ENCODE results near the gene GJD3. TPM values are rescaled to one million over a fixed set of nuclear protein-coding genes. Genes with fewer than 3 reads are reported as not detected.
"Not testable (repeated sequence)": the region's sequence is repeated elsewhere in the genome, so short reads cannot be mapped to it uniquely, and the experiment has no call there.

GJD3 gene
- total RNA-seq, 1 experiment from 2014 or later, result not detected

DNA sequence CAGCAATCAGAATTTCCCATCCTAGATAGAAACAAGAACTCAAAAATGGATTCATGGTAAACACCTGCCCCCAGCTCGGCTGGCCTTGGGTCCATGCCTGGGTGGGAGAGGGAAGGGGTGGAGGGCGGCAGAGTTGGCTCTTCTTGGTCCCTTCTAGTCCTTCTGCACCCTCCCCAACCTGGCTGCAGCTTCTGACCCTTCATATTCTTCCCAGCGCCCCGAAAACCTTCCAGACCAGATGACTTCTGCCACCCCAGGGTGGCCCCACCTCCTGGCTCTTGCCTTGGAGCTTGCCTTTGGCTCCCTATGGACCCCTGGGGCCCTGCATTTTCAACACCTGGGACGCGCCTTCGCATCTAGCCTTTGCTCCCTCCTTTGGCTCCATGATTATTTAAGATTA, 5.4 kb upstream of the GJD3 start:
- no peak for DNase-seq (ENCODE audit: low read depth)

- DNase-seq (ENCODE audit: low read depth), result not testable (repeated sequence)
Measured at GRCh38 chr17:40367728-40368127, 3.2 kb upstream of the GJD3 start.

DNA sequence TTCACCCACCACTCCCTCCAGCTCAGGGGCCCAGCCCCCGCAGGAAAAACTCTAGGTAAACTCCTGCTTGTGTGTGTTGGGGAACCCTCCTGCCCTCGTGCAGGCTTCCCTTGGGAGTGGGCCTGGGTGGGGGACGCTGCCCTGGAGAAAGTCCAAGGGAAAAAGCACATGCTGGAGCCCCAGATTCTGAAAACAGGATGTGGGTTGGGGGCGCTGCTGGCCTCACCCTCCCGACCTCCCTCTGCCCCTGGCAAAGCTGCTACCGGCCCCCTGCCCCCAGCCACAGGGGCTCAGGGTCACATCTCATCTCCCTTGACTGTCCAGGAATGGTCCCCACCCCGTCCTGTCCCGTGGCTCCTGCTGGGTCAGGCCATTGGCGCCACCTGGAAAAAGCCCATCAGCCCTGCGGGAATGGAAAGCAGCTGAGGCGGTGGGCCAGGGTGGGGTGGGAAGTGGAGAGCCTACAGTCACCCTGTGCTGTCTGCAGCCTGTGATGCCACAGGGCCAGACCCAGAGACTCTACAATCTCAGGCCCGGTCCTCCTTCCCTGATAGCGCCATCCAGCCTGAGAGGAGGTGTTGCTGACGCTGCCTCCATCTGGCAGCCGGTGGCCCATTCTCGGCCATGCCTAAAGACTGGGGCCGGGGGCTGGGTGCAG, 2.5 kb upstream of the GJD3 start:
- DNase-seq (ENCODE audit: low read depth), result no peak

- no peak for DNase-seq (ENCODE audit: low read depth)
Measured at GRCh38 chr17:40366076-40366860, 1.7 kb upstream of the GJD3 start.

DNA sequence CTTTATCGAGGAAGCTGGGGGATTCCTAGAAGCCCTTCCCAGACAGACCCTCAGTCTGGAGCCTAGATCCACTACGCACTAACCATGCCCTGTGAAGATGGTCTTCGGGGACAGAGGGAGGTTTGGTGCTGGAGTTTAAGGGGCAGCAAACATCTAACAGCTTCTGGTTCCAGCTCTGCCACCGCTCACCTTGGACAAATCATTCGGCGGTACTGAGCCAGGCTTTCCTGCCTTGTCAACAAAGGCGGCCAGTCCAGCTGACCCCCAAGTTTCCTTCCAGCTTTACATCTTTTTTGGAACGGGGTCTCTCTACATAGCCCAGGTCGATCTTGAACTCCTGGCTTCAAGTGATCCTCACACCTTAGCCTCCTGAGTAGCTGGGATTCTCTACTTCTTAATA, 369 bp upstream of the GJD3 start:
- no peak for DNase-seq (ENCODE audit: low read depth)

DNA sequence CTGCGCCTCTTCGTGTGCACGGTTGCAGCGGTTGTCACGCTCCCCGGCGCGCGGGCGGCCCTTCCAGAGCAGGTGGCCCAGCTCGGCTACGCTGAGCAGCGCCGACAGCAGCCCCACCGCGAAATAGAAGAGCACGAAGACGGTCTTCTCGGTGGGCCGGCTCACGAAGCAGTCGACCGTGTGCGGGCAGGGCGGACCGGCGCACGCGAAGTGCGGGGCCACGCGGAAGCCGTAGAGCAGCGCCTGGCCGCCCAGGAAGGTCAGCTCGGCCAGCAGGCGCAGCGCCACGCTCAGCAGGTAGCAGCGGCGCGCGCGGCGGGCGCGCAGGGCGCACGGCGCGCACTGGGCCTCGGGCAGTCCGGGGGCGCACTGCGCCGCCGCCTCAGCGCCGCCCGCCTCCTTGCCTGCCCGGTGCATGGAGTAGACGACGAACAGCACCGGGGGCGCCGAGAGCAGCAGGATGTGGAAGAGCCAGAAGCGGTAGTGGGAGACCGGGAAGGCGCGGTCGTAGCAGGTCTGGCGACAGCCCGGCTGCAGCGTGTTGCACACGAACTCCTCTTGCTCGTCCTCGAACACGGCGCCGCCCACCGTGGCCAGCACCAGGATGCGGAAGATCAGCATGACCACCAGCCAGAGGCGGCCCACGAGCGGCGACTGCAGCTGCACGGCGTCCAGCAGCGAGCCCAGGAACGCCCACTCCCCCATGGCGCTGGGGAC, 1.3 kb downstream of the GJD3 start:
- no peak for DNase-seq (ENCODE audit: low read depth)

- peak; percentile 68 for DNase-seq (ENCODE audit: low read depth)
Measured at GRCh38 chr17:40362696-40363110, 1.8 kb downstream of the GJD3 start.

DNA sequence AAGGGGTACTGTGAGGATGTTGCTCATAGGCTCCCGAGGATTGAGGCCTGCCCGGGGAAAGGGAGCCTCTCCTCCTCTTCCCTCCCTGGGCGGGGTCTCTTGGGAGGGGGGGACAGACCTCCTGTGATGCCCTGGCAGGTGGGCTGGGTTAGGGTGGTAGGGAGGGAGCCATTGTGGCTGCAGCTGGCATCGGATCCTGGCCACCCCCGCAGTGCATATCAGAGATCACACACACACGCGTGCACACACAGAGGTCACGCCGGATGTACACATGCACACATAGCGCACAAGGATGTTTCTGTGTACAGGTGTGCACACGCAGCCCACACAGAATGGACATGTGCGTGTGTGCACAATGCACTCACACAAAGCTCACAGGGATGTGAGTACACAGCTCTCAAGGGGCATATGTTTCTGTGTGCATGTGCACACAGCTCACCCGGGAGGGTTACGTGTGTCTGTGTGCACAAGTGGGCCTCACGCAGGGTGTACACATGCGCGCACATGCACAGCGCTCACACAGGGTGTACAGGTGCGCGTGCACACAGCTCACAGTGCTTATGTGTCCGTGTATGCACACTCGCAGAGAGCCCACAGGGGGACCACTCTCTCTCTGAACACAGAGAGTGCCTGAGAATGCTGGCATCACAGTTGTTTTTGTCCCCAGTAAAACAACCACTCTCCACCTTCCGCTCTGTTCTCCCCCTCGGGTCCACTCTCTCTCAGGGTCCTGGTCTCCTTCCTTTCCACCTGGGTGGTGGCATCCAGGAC, 2.4 kb downstream of the GJD3 start:
- no peak for DNase-seq (ENCODE audit: low read depth)

GRCh38 chr17:40361063-40361924, 3.2 kb downstream of the GJD3 start:
- DNase-seq (ENCODE audit: low read depth), result no peak

DNA sequence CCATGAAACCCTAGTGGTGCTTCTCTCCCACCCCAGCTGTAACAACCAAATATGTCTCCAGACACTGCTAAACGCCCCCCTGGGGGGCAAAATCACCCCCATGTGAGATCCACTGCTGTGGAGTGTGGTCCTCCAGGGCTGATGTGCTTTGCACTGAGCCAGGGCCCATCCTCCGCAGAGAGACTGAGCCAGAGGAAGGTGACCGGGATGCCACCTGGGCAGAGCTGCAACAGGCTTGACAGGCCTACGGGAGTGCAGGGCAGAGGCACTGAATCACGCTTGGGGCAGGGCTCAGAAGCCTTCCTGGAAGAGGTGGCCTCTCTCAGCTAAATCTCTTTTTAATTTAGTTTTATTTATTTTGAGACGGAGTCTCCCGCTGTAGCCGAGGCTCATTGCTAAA, 4.4 kb downstream of the GJD3 start:
- DNase-seq (ENCODE audit: low read depth), result no peak

DNA sequence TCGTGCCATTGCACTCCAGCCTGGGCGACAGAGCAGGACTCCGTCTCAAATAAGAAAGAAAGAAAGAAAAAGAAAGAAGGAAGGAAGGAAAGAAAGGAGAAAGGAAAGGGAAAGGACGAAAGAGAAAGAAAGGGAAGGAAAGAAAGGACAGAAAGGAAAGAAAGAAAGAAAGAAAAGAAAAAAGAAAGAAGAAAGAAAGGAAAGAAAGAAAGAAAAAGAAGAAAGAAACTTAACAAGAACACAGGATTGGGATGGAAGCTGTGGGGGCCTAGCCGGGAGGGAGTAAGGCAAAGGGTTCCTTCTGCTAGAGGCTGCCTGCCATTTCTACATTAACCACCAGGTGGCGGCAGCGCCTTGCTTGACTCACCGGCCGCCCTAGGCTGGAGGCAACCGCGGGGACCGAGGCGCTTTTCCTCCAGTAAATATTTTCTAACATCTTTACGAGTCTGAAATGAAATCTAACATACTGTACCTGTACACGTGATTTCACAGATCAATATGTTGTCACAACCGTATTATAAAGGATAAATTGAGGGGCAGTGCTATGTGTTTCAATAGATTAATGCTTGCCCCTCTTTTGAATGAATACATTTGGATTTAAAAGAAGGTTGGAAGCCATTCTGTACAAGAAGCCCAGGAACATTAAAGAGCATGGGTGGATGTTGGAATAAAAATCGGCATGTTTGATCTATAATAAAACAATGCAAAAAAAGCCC, 6.1 kb downstream of the GJD3 start:
- DNase-seq (ENCODE audit: low read depth), result peak; percentile 77

DNA sequence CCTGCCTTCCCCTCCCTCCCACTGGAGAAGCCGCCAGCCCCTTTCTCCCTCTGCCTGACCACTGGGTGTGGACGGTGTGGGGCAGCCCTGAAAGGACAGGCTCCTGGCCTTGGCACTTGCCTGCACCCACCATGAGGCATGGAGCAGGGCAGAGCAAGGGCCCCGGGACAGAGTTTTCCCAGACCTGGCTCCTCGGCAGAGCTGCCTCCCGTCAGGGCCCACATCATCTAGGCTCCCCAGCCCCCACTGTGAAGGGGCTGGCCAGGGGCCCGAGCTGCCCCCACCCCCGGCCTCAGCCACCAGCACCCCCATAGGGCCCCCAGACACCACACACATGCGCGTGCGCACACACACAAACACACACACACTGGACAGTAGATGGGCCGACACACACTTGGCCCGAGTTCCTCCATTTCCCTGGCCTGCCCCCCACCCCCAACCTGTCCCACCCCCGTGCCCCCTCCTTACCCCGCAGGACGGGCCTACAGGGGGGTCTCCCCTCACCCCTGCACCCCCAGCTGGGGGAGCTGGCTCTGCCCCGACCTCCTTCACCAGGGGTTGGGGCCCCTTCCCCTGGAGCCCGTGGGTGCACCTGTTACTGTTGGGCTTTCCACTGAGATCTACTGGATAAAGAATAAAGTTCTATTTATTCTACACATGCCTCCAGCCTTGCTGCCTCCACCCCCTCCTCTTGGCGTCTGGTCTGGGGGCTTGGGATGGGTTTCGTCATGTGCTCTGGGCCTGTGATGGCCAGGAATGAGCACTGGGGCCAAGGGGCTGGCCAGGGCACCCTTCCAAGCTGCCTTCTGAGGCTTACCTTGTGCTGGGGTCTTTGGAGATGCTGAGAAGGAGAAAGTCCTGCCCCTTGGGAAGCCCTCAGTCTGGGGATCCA, 7.3 kb downstream of the GJD3 start:
- no peak for DNase-seq (ENCODE audit: low read depth)

GRCh38 chr17:40355804-40356758, 8.5 kb downstream of the GJD3 start:
- DNase-seq (ENCODE audit: low read depth), result no peak

GRCh38 chr17:40355123-40355803, 9.3 kb downstream of the GJD3 start:
- no peak for DNase-seq (ENCODE audit: low read depth)

DNA sequence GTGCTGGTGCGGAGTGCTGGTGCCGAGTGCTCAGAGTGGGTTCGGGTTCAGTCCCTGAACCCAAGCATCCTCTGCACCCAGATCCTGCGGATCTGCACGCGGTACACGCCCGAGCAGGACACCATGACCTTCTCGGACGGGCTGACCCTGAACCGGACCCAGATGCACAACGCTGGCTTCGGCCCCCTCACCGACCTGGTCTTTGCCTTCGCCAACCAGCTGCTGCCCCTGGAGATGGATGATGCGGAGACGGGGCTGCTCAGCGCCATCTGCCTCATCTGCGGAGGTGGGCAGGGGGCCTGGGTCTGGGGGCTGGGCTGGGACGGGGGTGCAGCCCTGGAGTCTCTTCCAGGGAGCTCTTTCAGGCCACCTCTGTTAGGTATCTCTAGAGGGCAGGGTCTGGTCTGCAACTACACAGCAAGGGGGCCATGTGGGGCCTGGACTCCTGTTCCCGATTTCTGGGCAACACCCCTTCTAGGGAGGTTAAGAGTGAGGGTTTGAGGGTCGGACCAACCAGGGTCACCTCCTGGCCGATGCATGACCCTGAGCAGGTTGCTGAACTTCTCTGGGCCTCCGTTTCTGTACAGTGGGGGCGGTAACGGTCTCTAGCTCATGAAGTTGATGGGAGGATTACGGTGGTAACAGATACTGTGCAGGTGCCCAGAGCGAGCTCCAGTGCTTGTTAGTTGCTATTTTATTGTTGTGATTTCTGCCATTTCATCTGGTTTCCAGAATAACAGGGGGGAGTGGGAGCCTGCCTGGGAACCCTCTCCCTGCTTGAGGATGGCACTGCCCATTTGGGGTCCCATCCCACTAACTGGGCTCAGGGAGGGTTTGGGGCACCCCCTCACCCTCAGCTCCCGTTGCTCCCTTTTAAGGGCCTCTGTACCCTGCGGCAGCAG, 10.1 kb downstream of the GJD3 start:
- no peak for DNase-seq (ENCODE audit: low read depth)

DNA sequence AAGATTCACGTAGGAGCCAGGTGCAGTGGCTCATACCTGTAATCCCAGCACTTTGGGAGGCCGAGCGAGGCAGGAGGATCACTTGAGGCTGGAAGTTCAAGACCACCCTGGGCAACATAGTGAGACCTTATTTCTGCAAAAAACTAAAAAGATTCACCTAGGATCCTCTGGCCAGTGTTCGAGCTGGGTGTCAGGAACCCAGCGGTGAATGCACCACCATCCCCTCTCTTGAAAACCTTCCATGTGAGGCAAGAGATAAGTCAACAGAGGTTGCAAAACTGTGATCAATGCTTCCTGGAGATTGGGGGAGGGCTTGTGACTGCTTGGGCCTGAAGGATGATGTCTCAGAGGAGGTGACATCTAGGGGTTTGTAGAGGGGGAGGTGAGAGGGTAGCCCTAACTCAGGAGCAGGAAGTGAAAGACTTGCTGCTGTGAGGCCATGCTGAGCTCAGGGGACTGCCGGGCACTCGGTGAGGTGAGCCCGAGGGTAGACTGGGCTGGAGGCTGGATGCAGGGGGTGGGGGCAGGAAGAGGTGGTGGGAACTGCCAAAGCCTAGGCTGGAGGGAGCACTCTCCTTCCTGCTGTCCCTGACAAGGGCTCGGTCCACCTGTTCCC, 11.7 kb downstream of the GJD3 start:
- no peak for DNase-seq (ENCODE audit: low read depth)

Measured in M059J (cell line).